ENCODE measurements around the gene MRGPRF. TPM values are rescaled to one million over a fixed set of nuclear protein-coding genes. Genes with fewer than 3 reads are reported as not detected.

Gene MRGPRF
- polyA plus RNA-seq, 1 of the 3 experiments (the other 2 are of a cell fraction), result 0.18 TPM

GRCh38 chr11:69057236-69057635 lies 44.2 kb upstream of the MRGPRF start:
- no peak for DNase-seq
- Histone ChIP-seq H4K20me1 (ENCODE audit: insufficient read depth) (0 out of 2 replicates have a peak, but pooled peaks cover 4% of the 10 kb centered on the region), H3K4me1 (ENCODE audit: control insufficient read depth in 1 of 2, insufficient read depth in 2 of 2, low read depth in 1 of 2, low read length in 1 of 2) (no peaks in the 10 kb centered on the region), H3F3A (replicated peaks; ENCODE audit: insufficient read depth) (no peaks in the 10 kb centered on the region), H3K36me3 (replicated peaks in 1 of 2; ENCODE audit: control insufficient read depth in 1 of 2, insufficient read depth in 2 of 2, low read length in 1 of 2) (peaks cover 0 to 20% of the 10 kb centered on the region in 2 experiments), H3K9me2 (no peaks in the 10 kb centered on the region), H3K4me3 (ENCODE audit: low read depth in 2 of 2, low read length in 1 of 2) (no peak overlapping the region), H3K4me2 (no peak overlapping the region), H3K79me2 (ENCODE audit: insufficient read depth) (peaks cover under 1% of the 10 kb centered on the region; the same call in 1 of the 2 replicates), H3K27ac (ENCODE audit: low read depth in 2 of 2, low read length in 1 of 2) (no peak overlapping the region), H3K27me3 (ENCODE audit: insufficient read depth) (no peaks in the 10 kb centered on the region), H3K9ac (no peak overlapping the region), H2AFZ (ENCODE audit: low read depth) (no peak overlapping the region), H3K9me3 (no peaks in the 10 kb centered on the region)
- ChIA-PET CTCF (no interaction called here), POLR2A (no interaction called here)
- TF ChIP-seq POLR2AphosphoS5 (IDR thresholded peaks at IDR 0.05; ENCODE audit: low read depth, low read length) (no peak), RCOR1 (IDR thresholded peaks at IDR 0.05; ENCODE audit: low read length) (no peak), PBX3 (IDR thresholded peaks at IDR 0.05) (no peak), RFX5 (IDR thresholded peaks at IDR 0.05; ENCODE audit: low read length) (no peak), SMC3 (IDR thresholded peaks at IDR 0.05; ENCODE audit: low read depth, low read length) (no peak), TCF12 (IDR thresholded peaks at IDR 0.05) (no peak), FOXJ3 (CRISPR knock-in tag; IDR thresholded peaks at IDR 0.05) (no peak), YY1 (IDR thresholded peaks at IDR 0.05; ENCODE audit: low read depth) (no peak), IRF3 (IDR thresholded peaks at IDR 0.05; ENCODE audit: low read depth, low read length) (no peak), MXI1 (IDR thresholded peaks at IDR 0.05; ENCODE audit: low read depth, low read length) (no peak), JUND (IDR thresholded peaks at IDR 0.05) (no peak), FOXM1 (IDR thresholded peaks at IDR 0.05; ENCODE audit: low read depth) (no peak), REST (IDR thresholded peaks at IDR 0.05; ENCODE audit: low read depth, low read length) (no peak), RXRA (IDR thresholded peaks at IDR 0.05; ENCODE audit: borderline replicate concordance, low read depth) (no peak), TAF1 (IDR thresholded peaks at IDR 0.05; ENCODE audit: borderline replicate concordance, low read depth, low read length) (no peak), CHD2 (IDR thresholded peaks at IDR 0.05; ENCODE audit: low read length, partially characterized antibody) (no peak), USF2 (IDR thresholded peaks at IDR 0.05; ENCODE audit: borderline replicate concordance, low read depth, low read length) (no peak), MEF2A (IDR thresholded peaks at IDR 0.05; ENCODE audit: borderline replicate concordance, low read depth) (no peak), EP300 (IDR thresholded peaks at IDR 0.05; ENCODE audit: borderline replicate concordance in 1 of 2, low read depth in 1 of 2, low read length in 1 of 2) (no peak), CTCF (IDR thresholded peaks at IDR 0.05) (no peak)
- WGBS (ENCODE audit: low lambda C conversion rate), result 97% methylated on average over 13 of the region's 15 CpGs

All from SK-N-SH (cell line).